Glomerular endothelial cell (primary cell): ENCODE results near the gene C20orf96. TPM values are rescaled to one million over a fixed set of nuclear protein-coding genes. Genes with fewer than 3 reads are reported as not detected.
"Not testable (repeated sequence)": the region's sequence is repeated elsewhere in the genome, so short reads cannot be mapped to it uniquely, and the experiment has no call there.

Experiments
- DNase-seq: peaks from one replicate; pipeline ENCODE4 v3.0.0-alpha.2; 2011; ENCODE audit warnings: low read depth, low spot score; ENCODE audit errors: extremely low read depth
- total RNA-seq: library from RNA; depleted of rRNA; stranded (reverse); fragments of >200 nt; gene quantifications from 2 replicates; pipeline ENCODE4 v1.2.3, GENCODE V29; 2015

The C20orf96 gene
- total RNA-seq, 1 donor from 2014 or later, result 5.7 TPM

DNA sequence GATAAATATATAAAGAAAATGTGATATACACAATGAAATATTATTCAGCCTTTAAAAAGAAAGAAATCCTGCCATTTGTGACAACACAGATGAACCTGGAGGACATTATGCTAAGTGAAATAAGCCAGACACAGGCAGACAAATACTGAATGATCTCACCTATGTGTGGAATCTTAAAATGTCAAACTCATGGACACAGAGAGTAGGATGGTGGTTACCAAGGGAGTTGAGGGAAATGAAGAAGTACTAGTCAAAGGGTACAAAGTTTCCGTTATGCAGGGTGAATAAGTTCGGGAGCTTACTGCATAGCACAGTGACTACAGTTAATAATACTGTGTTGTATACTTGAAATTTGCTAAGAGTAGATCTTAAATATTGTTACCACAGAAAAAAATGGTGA lies 47.6 kb downstream of the C20orf96 start:
- no peak for DNase-seq

DNA sequence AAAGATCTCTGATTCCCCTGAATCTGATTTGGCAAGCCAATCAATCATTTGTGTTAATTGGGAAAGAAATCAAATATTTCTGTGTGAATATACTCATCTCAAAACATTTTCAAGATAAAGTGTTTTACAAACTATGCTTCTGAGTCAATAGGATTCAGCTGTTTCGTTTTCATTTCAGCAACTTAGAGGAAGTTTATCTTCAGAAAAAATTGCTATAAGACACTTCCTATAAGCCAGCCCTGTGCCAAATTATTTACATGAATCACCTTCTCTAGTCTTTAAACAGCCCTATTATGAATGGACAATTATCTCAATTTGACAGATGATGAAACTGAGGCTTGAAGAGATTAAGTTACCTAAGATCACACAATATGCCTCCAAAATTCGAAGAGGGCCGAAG lies 52.6 kb downstream of the C20orf96 start:
- DNase-seq, result no peak

DNA sequence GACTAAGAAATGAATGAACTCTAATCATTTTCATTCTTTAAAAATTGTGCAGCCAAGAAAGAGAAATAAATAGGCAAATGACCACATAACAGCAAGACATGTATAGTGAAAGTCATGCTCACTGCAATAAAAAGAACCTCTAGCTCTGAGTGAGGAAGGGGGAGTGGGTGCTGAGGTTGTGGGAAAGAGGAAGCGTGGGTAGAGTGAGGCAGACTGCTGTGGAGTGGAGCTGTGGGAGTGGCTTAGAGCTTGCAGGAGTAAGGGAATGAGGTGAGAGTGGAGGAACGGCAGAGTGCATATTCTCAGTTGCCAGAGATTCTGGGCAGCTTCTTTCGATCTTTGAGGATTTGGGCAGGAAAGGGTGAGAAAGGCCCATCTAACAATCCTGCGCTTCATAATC lies 53.1 kb downstream of the C20orf96 start:
- no peak for DNase-seq

DNA sequence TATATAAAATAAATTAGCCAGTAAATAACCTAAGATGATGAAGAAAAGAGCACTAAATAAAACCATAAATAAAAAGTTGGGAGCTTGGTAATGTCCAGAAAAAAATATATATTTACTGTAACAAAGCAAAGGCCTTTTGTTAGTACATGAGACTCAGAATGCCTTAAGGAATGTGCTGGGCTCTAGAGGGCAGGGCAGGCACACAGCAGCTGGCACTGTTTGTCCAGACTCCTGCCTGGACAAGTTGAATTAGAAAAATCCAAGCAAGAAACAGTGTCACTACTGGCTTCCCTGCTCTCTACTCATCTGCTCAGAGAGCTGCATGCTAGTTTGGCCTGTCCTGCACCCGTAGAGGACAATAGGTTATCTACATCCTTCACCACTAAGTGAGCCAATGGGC lies 54.7 kb downstream of the C20orf96 start:
- DNase-seq, result no peak

DNA sequence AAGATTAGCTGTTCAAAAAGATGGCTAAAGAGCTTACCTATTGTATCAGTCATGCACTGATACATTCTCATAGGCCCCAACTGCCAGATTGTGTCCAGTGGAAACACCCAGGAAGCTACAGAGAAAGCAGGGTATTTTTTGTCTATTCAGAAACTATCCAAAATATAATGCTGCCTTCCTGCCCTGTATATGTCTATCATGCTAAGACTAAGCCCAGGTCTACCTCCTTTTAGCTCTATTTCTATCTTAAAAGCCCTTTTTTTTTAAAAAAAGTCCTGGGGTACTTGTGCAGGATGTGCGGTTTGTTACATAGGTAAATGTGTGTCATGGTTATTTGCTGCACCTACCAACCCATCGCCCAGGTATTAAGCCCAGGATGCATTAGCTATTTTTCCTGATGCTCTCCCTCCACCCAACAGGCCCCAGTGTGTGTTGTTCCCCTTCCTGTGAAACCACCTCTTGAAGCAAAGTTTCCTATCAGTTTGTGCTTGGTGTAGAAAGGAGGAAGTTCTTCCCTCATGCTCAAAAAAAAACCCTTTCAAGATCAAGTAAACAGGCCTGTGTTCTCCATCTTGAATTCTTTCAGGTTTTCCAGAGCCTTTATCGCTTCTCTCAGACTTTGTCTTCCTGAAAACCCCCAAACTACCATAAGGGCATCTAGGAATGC lies 63.0 kb downstream of the C20orf96 start:
- no peak for DNase-seq

DNA sequence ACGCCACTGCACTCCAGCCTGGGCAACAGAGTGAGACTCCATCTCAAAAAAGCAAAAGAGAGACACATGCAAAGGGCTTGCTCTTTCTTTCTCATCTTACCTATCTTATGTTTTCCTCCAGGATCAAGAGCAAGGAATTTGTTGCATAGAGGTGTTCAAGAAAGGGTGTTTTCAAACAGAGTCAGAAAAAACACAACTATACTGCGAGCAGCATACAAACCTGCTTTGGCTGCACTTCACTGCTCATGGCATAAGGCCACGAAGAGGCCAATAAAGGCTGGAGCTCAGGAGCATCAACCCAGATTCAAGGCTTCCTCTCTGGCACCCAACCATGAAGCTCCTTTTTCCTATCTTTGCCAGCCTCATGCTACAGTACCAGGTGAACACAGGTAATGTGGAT lies 63.6 kb downstream of the C20orf96 start, which contains the start of gene DEFB129:
TSS of gene DEFB129 (plus strand) at position 301 of the 400 bp plus-strand sequence. CDS start at position 332, 31 bp downstream.
- no peak for DNase-seq

DNA sequence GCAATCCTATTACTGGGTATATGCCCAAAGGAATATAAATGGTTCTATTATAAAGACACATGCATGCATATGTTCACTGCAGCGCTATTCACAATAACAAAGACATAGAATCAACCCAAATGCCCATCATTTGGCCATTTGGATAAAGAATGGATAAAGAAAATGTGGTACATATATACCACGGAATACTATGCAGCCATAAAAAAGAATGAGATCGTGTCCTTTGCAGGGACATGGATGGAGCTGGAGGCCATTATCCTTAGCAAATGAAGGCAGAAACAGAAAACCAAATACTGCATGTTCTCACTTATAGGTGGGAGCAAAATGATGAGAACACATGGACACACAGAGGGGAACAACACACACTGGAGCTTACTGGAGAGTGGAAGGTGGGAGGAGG lies 64.7 kb downstream of the C20orf96 start:
- DNase-seq, result not testable (repeated sequence)

DNA sequence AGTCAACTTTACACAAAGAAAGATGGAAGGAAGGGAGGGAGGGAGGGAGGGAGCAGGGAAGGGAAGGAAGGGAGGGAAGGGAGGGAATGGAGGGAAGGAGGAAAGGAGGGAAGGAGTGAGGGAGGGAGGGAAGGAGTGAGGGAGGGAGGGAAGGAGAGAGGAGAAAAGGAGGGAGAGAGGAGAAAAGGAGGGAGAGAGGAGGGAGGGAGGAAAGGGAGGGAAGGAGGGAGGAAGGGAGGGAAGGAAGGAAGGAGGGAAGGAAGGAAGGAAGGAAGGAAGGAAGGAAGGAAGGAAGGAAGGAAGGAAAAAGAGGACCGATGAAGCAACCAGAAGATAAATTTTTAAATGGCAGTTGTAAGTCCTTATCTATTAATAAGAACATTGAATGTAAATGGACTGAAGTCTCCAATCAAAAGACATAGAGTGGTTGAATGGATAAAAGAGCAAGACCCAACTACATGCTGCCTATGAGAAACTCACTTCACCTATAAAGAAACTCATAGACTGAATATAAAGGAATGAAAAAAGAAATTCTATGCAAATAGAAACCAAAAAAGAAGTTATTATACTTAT lies 69.2 kb downstream of the C20orf96 start:
- DNase-seq, result no peak

Other genes starting within 250 kb of the C20orf96 start
- gene DEFB125, start 203.1 kb downstream of the C20orf96 start, total RNA-seq, result not detected in 2 replicates
- not detected in 2 replicates for gene DEFB126, start 148.2 kb downstream of the C20orf96 start, total RNA-seq
- gene DEFB127, start 133.3 kb downstream of the C20orf96 start, total RNA-seq, result not detected in 2 replicates
- not detected in 2 replicates for gene DEFB128, start 101.0 kb downstream of the C20orf96 start, total RNA-seq
- gene DEFB129, start 63.5 kb downstream of the C20orf96 start, total RNA-seq, result not detected in 2 replicates
- gene DEFB132, start 33.0 kb downstream of the C20orf96 start, total RNA-seq, result not detected in 2 replicates
- 19.4 and 19.5 TPM in 2 replicates for gene ZCCHC3, start 6.8 kb upstream of the C20orf96 start, total RNA-seq
- gene SOX12, start 34.8 kb upstream of the C20orf96 start, total RNA-seq, result 18.7 and 19.0 TPM in 2 replicates
- 36.7 and 50.8 TPM in 2 replicates for gene NRSN2, start 56.4 kb upstream of the C20orf96 start, total RNA-seq
- gene TRIB3, start 90.0 kb upstream of the C20orf96 start, total RNA-seq, result 42.8 and 48.1 TPM in 2 replicates
- 118 and 144 TPM in 2 replicates for gene RBCK1, start 117.5 kb upstream of the C20orf96 start, total RNA-seq
- 27.8 and 40.8 TPM in 2 replicates for gene TBC1D20, start 171.8 kb upstream of the C20orf96 start, total RNA-seq